Retinal pigment epithelial cell (primary cell): ENCODE measurements around the gene ALDOA.

Source experiments
- DNase-seq: peaks from one replicate; pipeline ENCODE4 v3.0.0-alpha.2; 2010; ENCODE audit warnings: low read depth
- H3K4me3 ChIP-seq: 2 replicates; pipeline ENCODE4 v1.5.1; 2011; ENCODE audit warnings: mild to moderate bottlenecking, low read length, control low read depth, moderate library complexity
- CTCF ChIP-seq: conservative IDR thresholded peaks from 2 replicates; pipeline ENCODE4 v1.5.1; 2011; ENCODE audit warnings: low read depth, low read length, control low read depth, inconsistent platforms

ALDOA gene

GRCh38 chr16:30064729-30065101 lies 845 bp upstream of the ALDOA start:
- H3K4me3 ChIP-seq = peak overlapping the region; percentile 79
- TF ChIP-seq CTCF = no peak
- DNase-seq = no peak

GRCh38 chr16:30065943-30066760 lies 592 bp downstream of the ALDOA start:
- DNase-seq = no peak
- no peak for TF ChIP-seq CTCF
- peak overlapping the region; percentile 79 for H3K4me3 ChIP-seq

GRCh38 chr16:30066761-30067583 lies 1.4 kb downstream of the ALDOA start:
- peak overlapping the region; percentile 79 for H3K4me3 ChIP-seq
- DNase-seq = no peak
- TF ChIP-seq CTCF = no peak

GRCh38 chr16:30067584-30067916 lies 2.0 kb downstream of the ALDOA start:
- no peak for DNase-seq
- H3K4me3 ChIP-seq = peak overlapping the region; percentile 79
- TF ChIP-seq CTCF = no peak

- peak overlapping the region; percentile 27 for H3K4me3 ChIP-seq
- DNase-seq = no peak
- TF ChIP-seq CTCF = no peak
Observed at GRCh38 chr16:30068333-30068732, 2.8 kb downstream of the ALDOA start.

- H3K4me3 ChIP-seq = peak overlapping the region; percentile 27
- TF ChIP-seq CTCF = peak; percentile 66
- no peak for DNase-seq
Observed at GRCh38 chr16:30068750-30069610, 3.4 kb downstream of the ALDOA start.
